GM21723 (cell line): Measurements from ENCODE around the gene ZNF593OS.

Experiments used
- ATAC-seq: cut with Tn5 transposase; IDR thresholded peaks from one replicate; pipeline ENCODE4 v1.9.1; 2021; ENCODE audit warnings: mild to moderate bottlenecking, moderate library complexity; ENCODE audit not compliant: unreplicated experiment

Gene ZNF593OS

GRCh38 chr1:26127235-26128163 lies 44.1 kb downstream of the ZNF593OS start:
- ATAC-seq: no peak

GRCh38 chr1:26126321-26127084 lies 45.1 kb downstream of the ZNF593OS start:
- peak; percentile 73 for ATAC-seq

- ATAC-seq: no peak
These were observed 45.7 kb downstream of the ZNF593OS start for GRCh38 chr1:26125946-26126320.

- ATAC-seq: no peak
These were observed 46.2 kb downstream of the ZNF593OS start for GRCh38 chr1:26125382-26125781.

GRCh38 chr1:26124418-26125331 lies 47.0 kb downstream of the ZNF593OS start:
- no peak for ATAC-seq

GRCh38 chr1:26122988-26123973 lies 48.4 kb downstream of the ZNF593OS start:
- ATAC-seq: no peak

GRCh38 chr1:26121854-26122773 lies 49.5 kb downstream of the ZNF593OS start:
- no peak for ATAC-seq

- ATAC-seq: no peak
These were observed 51.6 kb downstream of the ZNF593OS start for GRCh38 chr1:26119892-26120608.
